OCI-LY1 (cell line): ENCODE measurements around the gene PDCD1.
"Not testable (repeated sequence)": the region's sequence is repeated elsewhere in the genome, so short reads cannot be mapped to it uniquely, and the experiment has no call there.

ENCODE experiments used
- H2AFZ ChIP-seq: fragments of 200-600 bp; sonication (generic), shearing (Covaris generic); 2 replicates; pipeline ENCODE4 v1.6.0; 2014; ENCODE audit warnings: antibody characterized with exemption, mild to moderate bottlenecking, low read length
- H3F3A ChIP-seq: fragments of 200-600 bp; sonication (generic), shearing (Covaris generic); 2 replicates; pipeline ENCODE4 v1.6.0; 2014; ENCODE audit warnings: mild to moderate bottlenecking, antibody characterized with exemption, low read length, moderate library complexity; ENCODE audit not compliant: insufficient read depth
- H3K27ac ChIP-seq: fragments of 200-600 bp; sonication (generic); 2 replicates; pipeline ENCODE4 v1.5.1; 2014; ENCODE audit warnings: low read length, mixed run types, mild to moderate bottlenecking, low read depth; ENCODE audit not compliant: poor library complexity, severe bottlenecking
- H3K27me3 ChIP-seq: fragments of 200-600 bp; sonication (generic); 2 replicates; pipeline ENCODE4 v1.6.0; 2014; ENCODE audit warnings: antibody characterized with exemption, mild to moderate bottlenecking, low read length, moderate library complexity; ENCODE audit not compliant: insufficient read depth
- H3K36me3 ChIP-seq: fragments of 200-600 bp; sonication (generic); 2 replicates; pipeline ENCODE4 v1.6.1; 2014; ENCODE audit warnings: mild to moderate bottlenecking, antibody characterized with exemption, low read length, moderate library complexity, mixed read lengths; ENCODE audit not compliant: insufficient read depth
- H3K4me1 ChIP-seq: fragments of 200-600 bp; sonication (generic); 2 replicates; pipeline ENCODE4 v1.5.1; 2014; ENCODE audit warnings: mild to moderate bottlenecking, low read length, moderate library complexity; ENCODE audit not compliant: insufficient read depth, severe bottlenecking
- H3K4me2 ChIP-seq: fragments of 200-600 bp; sonication (generic), shearing (Covaris generic); 2 replicates; pipeline ENCODE4 v1.6.1; 2014; ENCODE audit warnings: low read length
- H3K4me3 ChIP-seq: fragments of 200-600 bp; sonication (generic); 2 replicates; pipeline ENCODE4 v1.5.1; 2014; ENCODE audit warnings: low read length, low read depth, mild to moderate bottlenecking, mixed read lengths; ENCODE audit not compliant: poor library complexity, severe bottlenecking
- H3K79me2 ChIP-seq: fragments of 200-600 bp; shearing (Covaris generic); 2 replicates; pipeline ENCODE4 v1.6.1; 2016; ENCODE audit warnings: mixed run types, low read length, mixed read lengths; ENCODE audit not compliant: insufficient read depth
- H3K9ac ChIP-seq: fragments of 200-600 bp; sonication (generic), shearing (Covaris generic); 2 replicates; pipeline ENCODE4 v1.6.1; 2014; ENCODE audit warnings: mild to moderate bottlenecking, low read length, mixed read lengths
- H3K9me2 ChIP-seq: fragments of 200-600 bp; sonication (generic), shearing (Covaris generic); 2 replicates; pipeline ENCODE4 v1.6.1; 2014; ENCODE audit warnings: low read depth, mild to moderate bottlenecking, low read length, mixed read lengths
- H3K9me3 ChIP-seq: fragments of 200-600 bp; shearing (Covaris generic); 2 replicates; pipeline ENCODE4 v1.6.1; 2014; ENCODE audit warnings: low read length, mixed read lengths
- H4K20me1 ChIP-seq: fragments of 200-600 bp; sonication (generic), shearing (Covaris generic); 2 replicates; pipeline ENCODE4 v1.6.0; 2016; ENCODE audit warnings: mild to moderate bottlenecking, low read length; ENCODE audit not compliant: insufficient read depth
- EZH2 ChIP-seq: fragments of 200-600 bp; sonication (generic), shearing (Covaris generic); IDR thresholded peaks from 2 replicates; pipeline ENCODE4 v1.8.0; 2017; ENCODE audit warnings: borderline replicate concordance, mixed run types, mild to moderate bottlenecking, antibody characterized with exemption, low read length, moderate library complexity, mixed read lengths
- TF ChIP-seq, protein P1 (sequence below): fragments of 200-600 bp; sonication (generic), shearing (Covaris generic); IDR thresholded peaks from 2 replicates; pipeline ENCODE4 v1.5.1; 2017; ENCODE audit warnings: mild to moderate bottlenecking, antibody characterized with exemption, low read length, moderate library complexity, mixed read lengths

PDCD1 gene

DNA sequence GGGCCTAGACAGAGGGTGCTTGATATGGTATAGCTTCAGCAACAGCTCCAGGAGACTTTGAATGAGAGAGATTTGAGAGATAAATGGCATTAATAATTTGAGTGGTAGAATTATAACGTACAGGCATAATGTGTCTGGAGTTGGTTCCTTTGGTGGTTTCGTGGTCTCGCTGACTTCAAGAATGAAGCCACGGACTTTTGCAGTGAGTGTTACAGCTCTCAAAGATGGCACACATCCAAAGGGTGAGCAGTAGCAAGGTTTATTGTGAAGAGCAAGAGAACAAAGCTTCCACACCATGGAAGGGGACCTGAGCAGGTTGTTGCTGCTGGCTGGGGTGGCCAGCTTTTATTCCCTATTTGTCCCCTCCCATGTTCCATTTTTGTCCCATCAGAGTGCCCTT, 23.1 kb downstream of the PDCD1 start:
- Histone ChIP-seq H3K79me2 (no peaks in the 10 kb centered on the region), H3K27ac (no peak overlapping the region)

DNA sequence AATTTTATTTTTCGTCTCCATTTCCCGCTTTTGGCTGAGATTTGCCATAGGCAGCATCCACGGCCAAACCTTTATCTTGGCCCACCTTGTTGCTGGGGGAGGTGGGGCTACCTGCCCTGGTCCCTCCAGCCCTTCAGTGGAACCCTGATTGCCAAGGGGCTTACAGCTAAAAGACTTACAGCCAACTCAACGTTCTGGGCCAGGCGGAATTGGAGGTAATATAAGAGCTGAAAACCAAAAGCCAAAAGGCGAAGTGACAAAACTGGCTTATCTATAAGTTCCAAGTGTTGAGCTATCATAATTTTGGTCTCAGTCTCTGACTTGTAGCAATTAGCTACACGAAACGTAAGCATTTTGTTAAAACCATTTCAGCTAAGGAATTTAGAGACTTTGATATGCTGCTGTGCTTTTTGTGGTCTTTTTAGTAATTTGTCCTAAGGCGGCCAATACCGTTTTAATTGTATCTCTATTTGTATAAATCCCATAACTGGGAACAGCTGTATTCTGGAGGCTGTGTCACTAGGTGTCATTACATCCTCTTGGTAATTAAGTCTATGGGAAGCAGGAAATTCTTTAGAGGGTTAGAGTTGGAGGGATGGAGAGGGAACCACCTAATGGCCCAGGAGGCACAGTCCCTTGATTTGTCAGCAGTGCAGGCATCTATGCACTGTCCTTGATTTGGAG, 24.0 kb downstream of the PDCD1 start:
- Histone ChIP-seq H3K27me3 (peaks cover 5% of the 10 kb centered on the region; the same call in 1 of the 2 replicates), H3K27ac (no peak overlapping the region), H3K9ac (no peak overlapping the region), H3K4me2 (no peak overlapping the region), H3K36me3 (no peaks in the 10 kb centered on the region; the same call in 1 of the 2 replicates), H2AFZ (no peak overlapping the region), H4K20me1 (no peaks in the 10 kb centered on the region), H3F3A (no peaks in the 10 kb centered on the region), H3K79me2 (no peaks in the 10 kb centered on the region), H3K4me1 (peaks cover 5% of the 10 kb centered on the region), H3K4me3 (no peak overlapping the region), H3K9me3 (0 out of 2 replicates have a peak, but pooled peaks cover 2% of the 10 kb centered on the region), H3K9me2 (no peaks in the 10 kb centered on the region)
- TF ChIP-seq, protein P1, sequence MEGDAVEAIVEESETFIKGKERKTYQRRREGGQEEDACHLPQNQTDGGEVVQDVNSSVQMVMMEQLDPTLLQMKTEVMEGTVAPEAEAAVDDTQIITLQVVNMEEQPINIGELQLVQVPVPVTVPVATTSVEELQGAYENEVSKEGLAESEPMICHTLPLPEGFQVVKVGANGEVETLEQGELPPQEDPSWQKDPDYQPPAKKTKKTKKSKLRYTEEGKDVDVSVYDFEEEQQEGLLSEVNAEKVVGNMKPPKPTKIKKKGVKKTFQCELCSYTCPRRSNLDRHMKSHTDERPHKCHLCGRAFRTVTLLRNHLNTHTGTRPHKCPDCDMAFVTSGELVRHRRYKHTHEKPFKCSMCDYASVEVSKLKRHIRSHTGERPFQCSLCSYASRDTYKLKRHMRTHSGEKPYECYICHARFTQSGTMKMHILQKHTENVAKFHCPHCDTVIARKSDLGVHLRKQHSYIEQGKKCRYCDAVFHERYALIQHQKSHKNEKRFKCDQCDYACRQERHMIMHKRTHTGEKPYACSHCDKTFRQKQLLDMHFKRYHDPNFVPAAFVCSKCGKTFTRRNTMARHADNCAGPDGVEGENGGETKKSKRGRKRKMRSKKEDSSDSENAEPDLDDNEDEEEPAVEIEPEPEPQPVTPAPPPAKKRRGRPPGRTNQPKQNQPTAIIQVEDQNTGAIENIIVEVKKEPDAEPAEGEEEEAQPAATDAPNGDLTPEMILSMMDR = no peak
- TF ChIP-seq EZH2 = no peak

More for the DNA sequence above, 23.1 kb downstream of the PDCD1 start:
- no peak overlapping the region for H3K4me3 ChIP-seq
- H3K9ac ChIP-seq = no peak overlapping the region
- no peaks in the 10 kb centered on the region; the same call in 1 of the 2 replicates for H3K36me3 ChIP-seq
- H3K27me3 ChIP-seq = peaks cover 8% of the 10 kb centered on the region; the same call in 1 of the 2 replicates
- H3K9me3 ChIP-seq = 0 out of 2 replicates have a peak, but pooled peaks cover 2% of the 10 kb centered on the region
- H2AFZ ChIP-seq = no peak overlapping the region
- H3K4me1 ChIP-seq = peaks cover 5% of the 10 kb centered on the region
- no peaks in the 10 kb centered on the region for H4K20me1 ChIP-seq
- no peaks in the 10 kb centered on the region for H3K9me2 ChIP-seq
- H3F3A ChIP-seq = no peaks in the 10 kb centered on the region
- H3K4me2 ChIP-seq = no peak overlapping the region
- TF ChIP-seq EZH2 = no peak
- TF ChIP-seq, protein P1 = no peak

DNA sequence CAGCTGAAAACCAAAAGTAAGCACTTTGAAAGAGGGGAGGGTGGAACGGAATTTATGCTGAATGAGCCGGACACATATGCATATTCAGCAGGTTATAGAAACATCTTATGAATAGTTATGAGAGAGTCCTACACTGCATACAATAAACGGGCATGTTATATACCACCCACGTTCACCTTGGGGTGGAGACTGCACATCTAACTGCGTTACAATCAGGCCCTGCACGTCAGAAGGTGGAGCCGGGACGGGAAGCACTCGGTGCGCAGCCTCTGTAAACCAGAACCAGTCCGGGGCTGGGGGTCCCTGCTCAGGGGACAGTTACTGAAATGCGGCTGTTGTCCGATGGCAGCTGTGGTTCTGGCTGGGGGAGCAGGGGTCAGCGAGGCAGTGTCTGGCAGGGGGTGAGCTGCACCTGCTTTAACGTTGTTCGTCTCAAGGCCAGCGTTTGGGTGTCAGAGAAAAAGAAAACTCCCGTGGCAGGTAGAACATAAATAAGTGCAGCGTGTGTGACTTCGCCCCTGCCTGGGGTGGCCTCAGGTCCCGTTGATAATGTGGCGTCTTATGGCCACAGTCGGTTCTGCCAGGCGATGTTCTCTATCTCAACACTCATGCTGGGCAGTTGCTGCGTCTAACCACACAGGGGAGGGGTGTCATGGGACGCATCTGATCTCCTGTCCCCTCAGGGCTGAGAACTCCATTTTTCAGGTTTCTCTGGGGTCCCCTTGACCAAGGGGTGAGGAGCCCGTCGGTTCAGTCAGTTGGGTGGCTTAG, 24.8 kb downstream of the PDCD1 start:
- H3K4me2 ChIP-seq, H3K9me3 ChIP-seq, H3K4me3 ChIP-seq, H3F3A ChIP-seq, H3K27me3 ChIP-seq, H3K27ac ChIP-seq, H4K20me1 ChIP-seq, H3K36me3 ChIP-seq, H2AFZ ChIP-seq, H3K9me2 ChIP-seq, H3K9ac ChIP-seq, H3K79me2 ChIP-seq, H3K4me1 ChIP-seq: not testable (repeated sequence)
